Activated CD4-positive, alpha-beta T cell treated with anti-CD3 and anti-CD28 coated beads, Interleukin-2, amount 50 U/mL, for 48 hours (primary cell): Measurements from ENCODE around the gene FBXL13.
"Not testable (repeated sequence)": the region's sequence is repeated elsewhere in the genome, so short reads cannot be mapped to it uniquely, and the experiment has no call there.

Experiments used
- DNase-seq, 2 experiments: peaks; one replicate each; pipeline ENCODE4 v3.0.0-alpha.2; 2020

The FBXL13 gene

GRCh38 chr7:102931757-102932156 is 142.8 kb downstream of the FBXL13 start:
- no peak for DNase-seq

GRCh38 chr7:102927312-102927933 is 147.2 kb downstream of the FBXL13 start:
- DNase-seq = no peak

- no peak for DNase-seq
Observed at GRCh38 chr7:102926783-102927140, 147.8 kb downstream of the FBXL13 start.

GRCh38 chr7:102925976-102926782 is 148.4 kb downstream of the FBXL13 start:
- DNase-seq = no peak

- DNase-seq = no peak
Observed at GRCh38 chr7:102918845-102919244, 155.8 kb downstream of the FBXL13 start.

GRCh38 chr7:102917436-102918353 is 156.9 kb downstream of the FBXL13 start:
- DNase-seq = no peak

- DNase-seq = no peak
Observed at GRCh38 chr7:102916881-102917280, 157.7 kb downstream of the FBXL13 start.

- no peak for DNase-seq
Observed at GRCh38 chr7:102916426-102916825, 158.2 kb downstream of the FBXL13 start.

GRCh38 chr7:102914585-102914984 is 160.0 kb downstream of the FBXL13 start:
- no peak for DNase-seq

- DNase-seq = no peak
Observed at GRCh38 chr7:102913826-102914225, 160.8 kb downstream of the FBXL13 start.

- no peak for DNase-seq
Observed at GRCh38 chr7:102912742-102913141, 161.9 kb downstream of the FBXL13 start, which contains the start of gene LRRC17. LRRC17 (plus strand) TSS chr7:102913000; CDS start chr7:102933914, 20,914 bp downstream.

GRCh38 chr7:102908676-102909075 is 165.9 kb downstream of the FBXL13 start:
- DNase-seq = no peak

- DNase-seq = not testable (repeated sequence)
Observed at GRCh38 chr7:102903576-102903975, 171.0 kb downstream of the FBXL13 start.

GRCh38 chr7:102902052-102902451 is 172.5 kb downstream of the FBXL13 start:
- DNase-seq = not testable (repeated sequence)

- DNase-seq = no peak
Observed at GRCh38 chr7:102898532-102898859, 176.1 kb downstream of the FBXL13 start.

- no peak for DNase-seq
Observed at GRCh38 chr7:102897856-102898531, 176.6 kb downstream of the FBXL13 start.

GRCh38 chr7:102897211-102897631 is 177.4 kb downstream of the FBXL13 start:
- no peak for DNase-seq

- no peak for DNase-seq
Observed at GRCh38 chr7:102896585-102896984, 178.0 kb downstream of the FBXL13 start.

GRCh38 chr7:102895602-102896001 is 179.0 kb downstream of the FBXL13 start:
- no peak for DNase-seq

- no peak for DNase-seq
Observed at GRCh38 chr7:102892631-102893278, 181.8 kb downstream of the FBXL13 start.

- DNase-seq = no peak
Observed at GRCh38 chr7:102891693-102892261, 182.8 kb downstream of the FBXL13 start.
